SK-N-SH treated with all-trans-retinoic acid at 6 μM for 48 hours (cell line): Measurements from ENCODE around the gene MTA1.

Experiments used
- ATAC-seq: fragments of 200-7000 bp; cut with Tn5 transposase; 3 replicates; pipeline ENCODE4 v1.9.1; 2020; ENCODE audit warnings: mild to moderate bottlenecking, moderate library complexity
- ARNTL ChIP-seq: fragments of 450-650 bp; formaldehyde crosslinking; IDR thresholded peaks from 2 replicates; pipeline ENCODE4 v1.5.0; 2020; ENCODE audit warnings: low read depth, mild to moderate bottlenecking, moderate library complexity, borderline replicate concordance
- BACH2 ChIP-seq: fragments of 250-450 bp; sonication (Bioruptor Pico); IDR thresholded peaks from 2 replicates; pipeline ENCODE4 v1.9.0; 2021; ENCODE audit warnings: mild to moderate bottlenecking, borderline replicate concordance
- GLIS3 ChIP-seq: fragments of 250-450 bp; sonication (Bioruptor Pico); IDR thresholded peaks from 2 replicates; pipeline ENCODE4 v1.5.0; 2020; ENCODE audit warnings: mild to moderate bottlenecking, moderate library complexity
- OSR1 ChIP-seq: fragments of 250-450 bp; sonication (Bioruptor Pico); IDR thresholded peaks from 2 replicates; pipeline ENCODE4 v1.8.0; 2022; ENCODE audit warnings: moderate library complexity, mild to moderate bottlenecking, inconsistent platforms
- PPARA ChIP-seq: fragments of 250-450 bp; sonication (Bioruptor Pico); IDR thresholded peaks from 2 replicates; pipeline ENCODE4 v1.5.0; 2020; ENCODE audit warnings: mild to moderate bottlenecking, borderline replicate concordance
- RARB ChIP-seq: fragments of 250-450 bp; sonication (Bioruptor Pico); IDR thresholded peaks from 2 replicates; pipeline ENCODE4 v1.8.0; 2021; ENCODE audit warnings: mild to moderate bottlenecking, moderate library complexity
- SNAI2 ChIP-seq: fragments of 250-450 bp; sonication (Bioruptor Pico); IDR thresholded peaks from 2 replicates; pipeline ENCODE4 v1.5.0; 2020; ENCODE audit warnings: mild to moderate bottlenecking, moderate library complexity
- ZC3H10 ChIP-seq: fragments of 250-450 bp; sonication (Bioruptor Pico); IDR thresholded peaks from 2 replicates; pipeline ENCODE4 v1.5.1; 2021; ENCODE audit warnings: mild to moderate bottlenecking, moderate library complexity
- ZFP3 ChIP-seq: fragments of 250-450 bp; sonication (Bioruptor Pico); IDR thresholded peaks from 2 replicates; pipeline ENCODE4 v1.5.0; 2020; ENCODE audit warnings: mild to moderate bottlenecking, moderate library complexity
- ZFP30 ChIP-seq: fragments of 450-650 bp; formaldehyde crosslinking; IDR thresholded peaks from 2 replicates; pipeline ENCODE4 v1.5.0; 2022; ENCODE audit warnings: mild to moderate bottlenecking, moderate library complexity
- ZNF8 ChIP-seq: fragments of 450-650 bp; formaldehyde crosslinking; IDR thresholded peaks from 2 replicates; pipeline ENCODE4 v1.5.0; 2020; ENCODE audit warnings: mild to moderate bottlenecking, moderate library complexity
- TF ChIP-seq, protein P1 (sequence below): fragments of 250-450 bp; sonication (Bioruptor Pico); IDR thresholded peaks from 2 replicates; pipeline ENCODE4 v1.5.1; 2021; ENCODE audit warnings: mild to moderate bottlenecking, moderate library complexity
- TF ChIP-seq, protein P2 (sequence below): fragments of 250-450 bp; sonication (Bioruptor Pico); IDR thresholded peaks from 2 replicates; pipeline ENCODE4 v1.8.0; 2020; ENCODE audit warnings: mild to moderate bottlenecking, moderate library complexity, borderline replicate concordance
- TF ChIP-seq, protein P3 (sequence below): fragments of 250-450 bp; sonication (Bioruptor Pico); IDR thresholded peaks from 2 replicates; pipeline ENCODE4 v1.5.1; 2020; ENCODE audit warnings: low read depth, mild to moderate bottlenecking, moderate library complexity
- TF ChIP-seq, protein P4 (sequence below): fragments of 250-450 bp; sonication (Bioruptor Pico); IDR thresholded peaks from 2 replicates; pipeline ENCODE4 v1.5.0; 2020; ENCODE audit warnings: mild to moderate bottlenecking, moderate library complexity
- TF ChIP-seq, protein P5 (sequence below): fragments of 250-450 bp; sonication (Bioruptor Pico); IDR thresholded peaks from 2 replicates; pipeline ENCODE4 v1.8.0; 2021; ENCODE audit warnings: low read depth, mild to moderate bottlenecking, moderate library complexity, borderline replicate concordance

The MTA1 gene

DNA sequence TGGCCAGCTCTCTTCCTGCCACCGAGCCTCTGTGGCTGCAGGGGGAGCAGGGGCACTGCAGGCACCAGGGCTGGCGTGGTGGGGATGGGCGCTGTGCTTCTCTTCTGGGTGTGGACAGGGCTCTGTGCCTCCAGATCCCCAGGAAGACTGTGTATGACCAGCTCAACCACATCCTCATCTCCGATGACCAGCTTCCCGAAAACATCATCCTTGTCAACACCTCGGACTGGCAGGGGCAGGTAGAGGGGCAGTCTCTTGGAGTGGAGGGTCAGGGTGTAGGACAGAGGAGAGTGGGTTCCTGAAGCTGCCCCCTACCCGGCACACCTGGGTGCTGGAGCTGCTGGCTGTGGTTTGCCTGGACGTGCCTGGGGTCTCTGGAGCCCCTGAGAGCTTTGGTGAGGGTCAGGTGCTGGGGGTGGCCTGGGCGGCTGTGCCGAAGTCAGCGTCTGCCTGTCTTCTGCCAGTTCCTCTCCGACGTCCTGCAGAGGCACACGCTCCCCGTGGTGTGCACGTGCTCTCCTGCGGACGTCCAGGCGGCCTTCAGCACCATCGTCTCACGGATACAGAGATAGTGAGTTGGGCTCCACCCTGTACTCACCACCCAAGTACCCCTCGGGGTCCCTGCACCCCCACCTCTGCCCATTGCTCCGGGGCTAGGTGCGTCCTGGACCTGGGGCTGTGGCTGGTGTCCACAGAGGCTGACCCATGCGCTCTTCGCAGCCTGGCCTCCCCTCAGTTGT is 37.1 kb upstream of the MTA1 start:
- TF ChIP-seq OSR1 (CRISPR knock-in tag) (no peak), ZNF8 (CRISPR knock-in tag) (no peak), PPARA (CRISPR knock-in tag) (no peak), SNAI2 (CRISPR knock-in tag) (no peak), BACH2 (CRISPR knock-in tag) (no peak), ARNTL (CRISPR knock-in tag) (no peak), RARB (no peak)
- TF ChIP-seq, protein P1, sequence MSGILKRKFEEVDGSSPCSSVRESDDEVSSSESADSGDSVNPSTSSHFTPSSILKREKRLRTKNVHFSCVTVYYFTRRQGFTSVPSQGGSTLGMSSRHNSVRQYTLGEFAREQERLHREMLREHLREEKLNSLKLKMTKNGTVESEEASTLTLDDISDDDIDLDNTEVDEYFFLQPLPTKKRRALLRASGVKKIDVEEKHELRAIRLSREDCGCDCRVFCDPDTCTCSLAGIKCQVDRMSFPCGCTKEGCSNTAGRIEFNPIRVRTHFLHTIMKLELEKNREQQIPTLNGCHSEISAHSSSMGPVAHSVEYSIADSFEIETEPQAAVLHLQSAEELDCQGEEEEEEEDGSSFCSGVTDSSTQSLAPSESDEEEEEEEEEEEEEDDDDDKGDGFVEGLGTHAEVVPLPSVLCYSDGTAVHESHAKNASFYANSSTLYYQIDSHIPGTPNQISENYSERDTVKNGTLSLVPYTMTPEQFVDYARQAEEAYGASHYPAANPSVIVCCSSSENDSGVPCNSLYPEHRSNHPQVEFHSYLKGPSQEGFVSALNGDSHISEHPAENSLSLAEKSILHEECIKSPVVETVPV (CRISPR knock-in tag) = no peak
- TF ChIP-seq, protein P2, sequence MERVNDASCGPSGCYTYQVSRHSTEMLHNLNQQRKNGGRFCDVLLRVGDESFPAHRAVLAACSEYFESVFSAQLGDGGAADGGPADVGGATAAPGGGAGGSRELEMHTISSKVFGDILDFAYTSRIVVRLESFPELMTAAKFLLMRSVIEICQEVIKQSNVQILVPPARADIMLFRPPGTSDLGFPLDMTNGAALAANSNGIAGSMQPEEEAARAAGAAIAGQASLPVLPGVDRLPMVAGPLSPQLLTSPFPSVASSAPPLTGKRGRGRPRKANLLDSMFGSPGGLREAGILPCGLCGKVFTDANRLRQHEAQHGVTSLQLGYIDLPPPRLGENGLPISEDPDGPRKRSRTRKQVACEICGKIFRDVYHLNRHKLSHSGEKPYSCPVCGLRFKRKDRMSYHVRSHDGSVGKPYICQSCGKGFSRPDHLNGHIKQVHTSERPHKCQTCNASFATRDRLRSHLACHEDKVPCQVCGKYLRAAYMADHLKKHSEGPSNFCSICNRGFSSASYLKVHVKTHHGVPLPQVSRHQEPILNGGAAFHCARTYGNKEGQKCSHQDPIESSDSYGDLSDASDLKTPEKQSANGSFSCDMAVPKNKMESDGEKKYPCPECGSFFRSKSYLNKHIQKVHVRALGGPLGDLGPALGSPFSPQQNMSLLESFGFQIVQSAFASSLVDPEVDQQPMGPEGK (CRISPR knock-in tag) = no peak
- TF ChIP-seq, protein P3, sequence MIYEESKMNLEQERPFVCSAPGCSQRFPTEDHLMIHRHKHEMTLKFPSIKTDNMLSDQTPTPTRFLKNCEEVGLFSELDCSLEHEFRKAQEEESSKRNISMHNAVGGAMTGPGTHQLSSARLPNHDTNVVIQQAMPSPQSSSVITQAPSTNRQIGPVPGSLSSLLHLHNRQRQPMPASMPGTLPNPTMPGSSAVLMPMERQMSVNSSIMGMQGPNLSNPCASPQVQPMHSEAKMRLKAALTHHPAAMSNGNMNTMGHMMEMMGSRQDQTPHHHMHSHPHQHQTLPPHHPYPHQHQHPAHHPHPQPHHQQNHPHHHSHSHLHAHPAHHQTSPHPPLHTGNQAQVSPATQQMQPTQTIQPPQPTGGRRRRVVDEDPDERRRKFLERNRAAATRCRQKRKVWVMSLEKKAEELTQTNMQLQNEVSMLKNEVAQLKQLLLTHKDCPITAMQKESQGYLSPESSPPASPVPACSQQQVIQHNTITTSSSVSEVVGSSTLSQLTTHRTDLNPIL = no peak
- ATAC-seq = no peak

DNA sequence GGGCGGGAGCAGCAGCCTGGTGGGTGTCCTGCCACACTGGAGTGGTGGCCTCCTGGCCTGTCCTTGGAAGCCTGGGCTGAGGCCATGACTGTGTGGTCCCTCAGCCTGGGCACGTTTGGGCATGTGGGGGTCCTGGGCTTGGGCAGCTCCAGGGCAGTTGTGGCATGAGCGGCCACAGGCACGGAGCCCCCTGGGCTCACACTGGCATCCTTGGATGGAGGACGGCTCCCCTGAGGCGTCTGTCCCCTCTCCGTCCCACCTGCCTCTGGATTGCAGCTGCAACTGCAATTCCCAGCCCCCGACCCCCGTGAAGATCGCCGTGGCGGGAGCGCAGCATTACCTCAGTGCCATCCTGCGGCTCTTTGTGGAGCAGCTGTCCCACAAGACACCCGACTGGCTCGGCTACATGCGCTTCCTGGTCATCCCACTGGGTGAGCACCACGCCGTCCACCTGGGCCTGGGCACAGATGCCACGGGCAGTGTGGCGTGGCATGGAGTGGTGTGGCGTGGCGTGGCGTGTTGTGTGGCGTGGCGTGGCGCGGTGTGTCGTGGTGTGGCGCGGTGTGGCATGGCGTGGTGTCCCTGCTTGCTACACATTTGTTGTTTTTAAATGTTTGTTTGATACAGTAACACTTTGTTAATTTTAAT is 36.4 kb upstream of the MTA1 start:
- no peak for ATAC-seq

DNA sequence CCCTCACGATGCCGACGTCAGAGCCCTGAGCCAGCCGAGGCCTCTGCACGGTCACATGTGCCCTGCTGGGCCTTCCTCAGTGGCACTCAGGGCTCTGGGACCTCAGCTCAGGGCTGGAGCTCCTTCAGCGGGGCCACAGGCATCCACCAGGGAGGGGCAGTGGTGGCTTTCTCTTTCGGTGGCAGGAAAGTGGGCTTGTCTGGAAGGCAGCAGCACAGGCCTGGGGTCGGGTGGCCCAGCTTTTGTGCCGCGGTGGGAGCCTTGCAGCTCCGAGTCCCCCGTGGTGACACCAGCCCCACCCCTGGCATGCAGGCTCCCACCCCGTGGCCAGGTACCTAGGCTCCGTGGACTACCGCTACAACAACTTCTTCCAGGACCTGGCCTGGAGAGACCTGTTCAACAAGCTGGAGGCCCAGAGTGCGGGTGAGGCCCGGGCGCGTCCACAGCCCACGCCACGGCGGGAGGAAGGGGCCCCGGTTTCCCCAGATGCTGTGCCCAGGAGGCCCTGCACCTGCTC is 35.5 kb upstream of the MTA1 start:
- ATAC-seq = no peak
- TF ChIP-seq RARB = no peak

More for the DNA sequence above, 36.4 kb upstream of the MTA1 start:
- TF ChIP-seq, protein P4, sequence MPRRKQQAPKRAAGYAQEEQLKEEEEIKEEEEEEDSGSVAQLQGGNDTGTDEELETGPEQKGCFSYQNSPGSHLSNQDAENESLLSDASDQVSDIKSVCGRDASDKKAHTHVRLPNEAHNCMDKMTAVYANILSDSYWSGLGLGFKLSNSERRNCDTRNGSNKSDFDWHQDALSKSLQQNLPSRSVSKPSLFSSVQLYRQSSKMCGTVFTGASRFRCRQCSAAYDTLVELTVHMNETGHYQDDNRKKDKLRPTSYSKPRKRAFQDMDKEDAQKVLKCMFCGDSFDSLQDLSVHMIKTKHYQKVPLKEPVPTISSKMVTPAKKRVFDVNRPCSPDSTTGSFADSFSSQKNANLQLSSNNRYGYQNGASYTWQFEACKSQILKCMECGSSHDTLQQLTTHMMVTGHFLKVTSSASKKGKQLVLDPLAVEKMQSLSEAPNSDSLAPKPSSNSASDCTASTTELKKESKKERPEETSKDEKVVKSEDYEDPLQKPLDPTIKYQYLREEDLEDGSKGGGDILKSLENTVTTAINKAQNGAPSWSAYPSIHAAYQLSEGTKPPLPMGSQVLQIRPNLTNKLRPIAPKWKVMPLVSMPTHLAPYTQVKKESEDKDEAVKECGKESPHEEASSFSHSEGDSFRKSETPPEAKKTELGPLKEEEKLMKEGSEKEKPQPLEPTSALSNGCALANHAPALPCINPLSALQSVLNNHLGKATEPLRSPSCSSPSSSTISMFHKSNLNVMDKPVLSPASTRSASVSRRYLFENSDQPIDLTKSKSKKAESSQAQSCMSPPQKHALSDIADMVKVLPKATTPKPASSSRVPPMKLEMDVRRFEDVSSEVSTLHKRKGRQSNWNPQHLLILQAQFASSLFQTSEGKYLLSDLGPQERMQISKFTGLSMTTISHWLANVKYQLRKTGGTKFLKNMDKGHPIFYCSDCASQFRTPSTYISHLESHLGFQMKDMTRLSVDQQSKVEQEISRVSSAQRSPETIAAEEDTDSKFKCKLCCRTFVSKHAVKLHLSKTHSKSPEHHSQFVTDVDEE (CRISPR knock-in tag) = no peak
- no peak for TF ChIP-seq RARB

DNA sequence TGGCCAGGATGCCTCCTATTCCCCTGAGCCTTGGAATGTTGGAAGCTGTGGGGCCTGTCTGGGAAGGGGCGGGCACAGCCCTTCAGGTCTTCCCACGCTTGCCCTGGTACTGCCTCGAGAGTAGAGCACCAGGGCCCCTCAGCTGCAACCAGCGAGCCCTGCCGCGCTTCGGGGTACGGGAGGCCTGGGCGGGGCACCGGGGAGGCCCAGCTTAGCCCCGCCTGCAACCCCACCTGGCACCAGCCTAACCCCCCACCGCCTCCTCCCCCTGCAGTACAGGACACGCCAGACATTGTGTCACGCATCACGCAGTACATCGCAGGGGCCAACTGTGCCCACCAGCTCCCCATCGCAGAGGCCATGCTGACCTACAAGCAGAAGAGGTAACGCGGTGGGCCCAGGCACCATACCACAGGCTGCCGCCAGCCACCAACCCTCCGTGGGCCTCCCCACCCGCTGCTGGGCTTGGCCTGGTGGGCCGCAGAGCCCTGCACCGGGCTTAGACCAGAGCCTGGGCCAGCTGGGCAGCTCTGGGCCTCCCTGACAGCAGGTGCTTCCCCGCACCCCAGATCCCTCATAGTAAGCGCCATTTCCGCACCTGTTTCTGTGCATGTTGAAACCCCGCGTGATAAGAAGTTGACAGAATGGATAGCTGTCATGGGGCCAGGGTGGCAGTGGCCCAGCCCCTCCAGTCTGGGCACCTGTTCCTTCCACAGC is 34.9 kb upstream of the MTA1 start:
- no peak for ATAC-seq
- no peak for TF ChIP-seq ZNF8 (CRISPR knock-in tag)
- TF ChIP-seq, protein P1 (CRISPR knock-in tag) = no peak
- no peak for TF ChIP-seq ZC3H10 (CRISPR knock-in tag)
- TF ChIP-seq, protein P4 (CRISPR knock-in tag) = no peak
- no peak for TF ChIP-seq BACH2 (CRISPR knock-in tag)
- TF ChIP-seq, protein P5, sequence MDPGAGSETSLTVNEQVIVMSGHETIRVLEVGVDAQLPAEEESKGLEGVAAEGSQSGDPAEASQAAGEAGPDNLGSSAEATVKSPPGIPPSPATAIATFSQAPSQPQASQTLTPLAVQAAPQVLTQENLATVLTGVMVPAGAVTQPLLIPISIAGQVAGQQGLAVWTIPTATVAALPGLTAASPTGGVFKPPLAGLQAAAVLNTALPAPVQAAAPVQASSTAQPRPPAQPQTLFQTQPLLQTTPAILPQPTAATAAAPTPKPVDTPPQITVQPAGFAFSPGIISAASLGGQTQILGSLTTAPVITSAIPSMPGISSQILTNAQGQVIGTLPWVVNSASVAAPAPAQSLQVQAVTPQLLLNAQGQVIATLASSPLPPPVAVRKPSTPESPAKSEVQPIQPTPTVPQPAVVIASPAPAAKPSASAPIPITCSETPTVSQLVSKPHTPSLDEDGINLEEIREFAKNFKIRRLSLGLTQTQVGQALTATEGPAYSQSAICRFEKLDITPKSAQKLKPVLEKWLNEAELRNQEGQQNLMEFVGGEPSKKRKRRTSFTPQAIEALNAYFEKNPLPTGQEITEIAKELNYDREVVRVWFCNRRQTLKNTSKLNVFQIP = no peak
- TF ChIP-seq GLIS3 (CRISPR knock-in tag) = no peak
- no peak for TF ChIP-seq PPARA (CRISPR knock-in tag)
- no peak for TF ChIP-seq SNAI2 (CRISPR knock-in tag)
- TF ChIP-seq ARNTL (CRISPR knock-in tag) = no peak
- no peak for TF ChIP-seq ZFP3
- TF ChIP-seq, protein P3 = no peak
- no peak for TF ChIP-seq ZFP30 (CRISPR knock-in tag)
